ENCODE measurements around the gene TRIP12. TPM values are rescaled to one million over a fixed set of nuclear protein-coding genes. Genes with fewer than 3 reads are reported as not detected.

Gene TRIP12
- total and polyA plus RNA-seq, 2 of the 8 experiments (the other 6 are each of a cell fraction or from before 2014, with no cell fraction given), result 23.1 to 174 TPM

GRCh38 chr2:229795058-229795457, 126.8 kb downstream of the TRIP12 start:
- ChIA-PET CTCF (ENCODE audit: partially characterized antibody) (interaction anchor here (0.6 to 2.5 kb wide), 2 partner anchors 14 to 144 kb away, joined by 3 to 12 read pairs; no protein-coding TSS in a partner anchor), POLR2A (ENCODE audit: partially characterized antibody) (no interaction called here)
- H3K36me3 ChIP-seq (ENCODE audit: control insufficient read depth in 2 of 4, insufficient read depth in 4 of 4, low read length in 3 of 4), result peaks cover 36 to 80% (median 45%) of the 10 kb centered on the region in 4 experiments
- TF ChIP-seq RNF2 (IDR thresholded peaks at IDR 0.05; ENCODE audit: borderline replicate concordance, low read depth, low read length, missing control alignments, poor library complexity, severe bottlenecking), result no peak
- TF ChIP-seq RFX5 (IDR thresholded peaks at IDR 0.05; ENCODE audit: borderline replicate concordance, low read depth, low read length), result no peak
- TF ChIP-seq KDM4A (IDR thresholded peaks at IDR 0.05; ENCODE audit: low read depth, low read length, severe bottlenecking), result no peak
- TF ChIP-seq ASH2L (IDR thresholded peaks at IDR 0.05; ENCODE audit: low read length), result no peak
- TF ChIP-seq BCL11A (IDR thresholded peaks at IDR 0.05; ENCODE audit: low read depth in 2 of 2, low read length in 2 of 2), result no peak
- TF ChIP-seq EP300 (IDR thresholded peaks at IDR 0.05; ENCODE audit: borderline replicate concordance in 1 of 2, low read depth in 2 of 2, low read length in 2 of 2), result no peak
- TF ChIP-seq SP1 (IDR thresholded peaks at IDR 0.05; ENCODE audit: low read depth, low read length), result no peak
- no peak for TF ChIP-seq SP4 (IDR thresholded peaks at IDR 0.05; ENCODE audit: low read length)
- TF ChIP-seq ATF2 (IDR thresholded peaks at IDR 0.05; ENCODE audit: low read length), result no peak
- no peak for TF ChIP-seq TCF12 (IDR thresholded peaks at IDR 0.05; ENCODE audit: low read depth, low read length)
- no peak for TF ChIP-seq MAFK (IDR thresholded peaks at IDR 0.05; ENCODE audit: low read depth, low read length)
- TF ChIP-seq POLR2A (IDR thresholded peaks at IDR 0.05; ENCODE audit: control extremely low read depth in 1 of 2, low read depth in 2 of 2, low read length in 2 of 2), result no peak
- TF ChIP-seq TBP (IDR thresholded peaks at IDR 0.05; ENCODE audit: low read depth, low read length), result no peak
- no peak for TF ChIP-seq PHF8 (conservative IDR thresholded peaks at IDR 0.05; ENCODE audit: low read depth, low read length)
- TF ChIP-seq CHD2 (IDR thresholded peaks at IDR 0.05; ENCODE audit: low read length), result no peak

More at GRCh38 chr2:229795058-229795457, 126.8 kb downstream of the TRIP12 start:
- no peaks in the 10 kb centered on the region for H4K20me1 ChIP-seq (replicated peaks in 1 of 2; ENCODE audit: control insufficient read depth in 1 of 2, insufficient read depth in 2 of 2, low read length in 2 of 2)
- no peaks in the 10 kb centered on the region for H3K79me2 ChIP-seq (ENCODE audit: control insufficient read depth in 1 of 2, insufficient read depth in 2 of 2, low read length in 2 of 2)
- no peak overlapping the region for H4K5ac ChIP-seq (ENCODE audit: insufficient read length, low read depth, low read length)
- no peak overlapping the region for H3K27ac ChIP-seq (ENCODE audit: low read depth, low read length)
- H4K8ac ChIP-seq (ENCODE audit: extremely low read depth, insufficient read depth, low read length), result no peak overlapping the region
- no peak overlapping the region for H3K23ac ChIP-seq (ENCODE audit: insufficient read length)
- H3K14ac ChIP-seq (ENCODE audit: insufficient read length), result no peak overlapping the region
- H2AFZ ChIP-seq (ENCODE audit: low read length), result no peak overlapping the region
- FAIRE-seq (no peak), DNase-seq (ENCODE audit: low read depth in 1 of 2, low spot score in 2 of 2) (no peak)
- H3K23me2 ChIP-seq (ENCODE audit: low read depth, low read length), result no peaks in the 10 kb centered on the region
- H3K9me3 ChIP-seq (ENCODE audit: insufficient read depth in 2 of 2, low read depth in 1 of 2, low read length in 1 of 2), result no peaks in the 10 kb centered on the region
- H2BK120ac ChIP-seq (replicated peaks; ENCODE audit: low read depth, low read length), result no peak overlapping the region
- no peak overlapping the region for H2BK12ac ChIP-seq (ENCODE audit: low read depth, low read length)
- H3K56ac ChIP-seq (replicated peaks; ENCODE audit: insufficient read length, low read depth, low read length), result no peak overlapping the region
- H3K4ac ChIP-seq (replicated peaks; ENCODE audit: insufficient read length, low read depth, low read length), result no peak overlapping the region
- H3K27me3 ChIP-seq (replicated peaks in 1 of 4; ENCODE audit: control insufficient read depth in 3 of 4, extremely low read depth in 1 of 4, insufficient read depth in 3 of 4, low read length in 3 of 4), result no peaks in the 10 kb centered on the region
- H2BK15ac ChIP-seq (ENCODE audit: low read length), result no peak overlapping the region
- no peaks in the 10 kb centered on the region for H3K79me1 ChIP-seq (ENCODE audit: low read depth, low read length)
- no peak overlapping the region for H2BK5ac ChIP-seq (ENCODE audit: low read depth, low read length)
- no peak overlapping the region for H3K4me3 ChIP-seq (ENCODE audit: extremely low read depth in 1 of 4, insufficient read depth in 2 of 4, low read depth in 3 of 4, low read length in 4 of 4)
- H3K4me2 ChIP-seq (ENCODE audit: insufficient read depth in 1 of 2, low read depth in 2 of 2, low read length in 2 of 2), result no peak overlapping the region
- H3K4me1 ChIP-seq (replicated peaks in 1 of 4; ENCODE audit: control insufficient read depth in 3 of 4, insufficient read depth in 4 of 4, low read length in 3 of 4), result no peaks in the 10 kb centered on the region
- H2BK20ac ChIP-seq (ENCODE audit: low read length), result no peak overlapping the region
- no peak overlapping the region for H3K9ac ChIP-seq (replicated peaks in 1 of 4; ENCODE audit: extremely low read depth in 1 of 4, low read depth in 3 of 4, low read length in 3 of 4)
- H2AK5ac ChIP-seq (ENCODE audit: low read depth, low read length), result no peak overlapping the region
- no peak overlapping the region for H4K91ac ChIP-seq (replicated peaks; ENCODE audit: insufficient read length, low read length)
- no peak overlapping the region for H3K18ac ChIP-seq (ENCODE audit: extremely low read depth, low read length)
